Neural progenitor cell (in vitro differentiated cells): ENCODE data around the gene TMEM179.

Source experiments
- EZH2 ChIP-seq: fragments of 200-600 bp; sonication (generic); IDR thresholded peaks from 2 replicates; pipeline ENCODE4 v1.6.1; 2017; ENCODE audit warnings: antibody characterized with exemption, mild to moderate bottlenecking, moderate library complexity
- EZH2phosphoT487 ChIP-seq: fragments of 200-600 bp; sonication (generic); IDR thresholded peaks from 2 replicates; pipeline ENCODE4 v1.6.1; 2017; ENCODE audit warnings: antibody characterized with exemption
- TF ChIP-seq, protein P1 (sequence below): fragments of 200-600 bp; sonication (generic); IDR thresholded peaks from 2 replicates; pipeline ENCODE4 v1.5.1; 2017; ENCODE audit warnings: antibody characterized with exemption, mild to moderate bottlenecking

DNA sequence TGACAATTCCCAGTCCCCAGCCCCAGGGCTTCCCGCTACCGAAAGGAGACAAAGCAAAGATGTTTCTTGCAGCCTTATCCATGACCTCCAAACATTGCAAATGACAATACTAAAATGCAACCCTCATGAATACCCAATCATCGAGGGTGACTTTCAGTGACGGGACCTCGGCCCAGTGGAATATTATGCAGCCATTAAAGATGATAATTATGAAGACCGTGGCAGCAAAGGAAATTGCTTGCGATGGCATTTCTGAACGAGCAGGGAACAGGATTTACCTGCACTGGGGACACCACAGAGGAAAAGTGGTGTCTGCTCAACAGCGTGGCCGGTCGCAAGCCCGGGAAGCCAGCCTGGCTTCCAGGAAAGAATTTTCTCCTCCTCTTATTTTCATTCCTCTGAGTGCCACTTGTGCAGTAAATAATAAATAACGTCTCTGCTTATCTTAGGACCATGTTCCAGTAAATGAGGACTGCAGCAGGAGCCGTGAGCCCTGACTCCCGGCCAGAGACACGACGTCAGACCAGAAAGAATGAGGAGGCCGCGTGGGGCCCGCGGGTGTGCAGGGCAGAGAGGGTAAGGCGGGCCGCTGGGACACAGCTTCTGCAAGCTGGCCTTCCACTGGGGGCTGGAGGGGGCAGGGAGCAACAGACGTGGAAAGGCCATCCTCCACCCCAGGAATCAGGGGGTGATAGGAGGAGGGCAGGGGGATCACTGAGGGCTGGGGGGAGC is 18.4 kb downstream of the TMEM179 start:
- TF ChIP-seq EZH2 (no peak), EZH2phosphoT487 (no peak)
- TF ChIP-seq, protein P1, sequence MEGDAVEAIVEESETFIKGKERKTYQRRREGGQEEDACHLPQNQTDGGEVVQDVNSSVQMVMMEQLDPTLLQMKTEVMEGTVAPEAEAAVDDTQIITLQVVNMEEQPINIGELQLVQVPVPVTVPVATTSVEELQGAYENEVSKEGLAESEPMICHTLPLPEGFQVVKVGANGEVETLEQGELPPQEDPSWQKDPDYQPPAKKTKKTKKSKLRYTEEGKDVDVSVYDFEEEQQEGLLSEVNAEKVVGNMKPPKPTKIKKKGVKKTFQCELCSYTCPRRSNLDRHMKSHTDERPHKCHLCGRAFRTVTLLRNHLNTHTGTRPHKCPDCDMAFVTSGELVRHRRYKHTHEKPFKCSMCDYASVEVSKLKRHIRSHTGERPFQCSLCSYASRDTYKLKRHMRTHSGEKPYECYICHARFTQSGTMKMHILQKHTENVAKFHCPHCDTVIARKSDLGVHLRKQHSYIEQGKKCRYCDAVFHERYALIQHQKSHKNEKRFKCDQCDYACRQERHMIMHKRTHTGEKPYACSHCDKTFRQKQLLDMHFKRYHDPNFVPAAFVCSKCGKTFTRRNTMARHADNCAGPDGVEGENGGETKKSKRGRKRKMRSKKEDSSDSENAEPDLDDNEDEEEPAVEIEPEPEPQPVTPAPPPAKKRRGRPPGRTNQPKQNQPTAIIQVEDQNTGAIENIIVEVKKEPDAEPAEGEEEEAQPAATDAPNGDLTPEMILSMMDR: no peak
